RPMI7951 (cell line): Measurements from ENCODE around the gene COG3. TPM values are rescaled to one million over a fixed set of nuclear protein-coding genes. Genes with fewer than 3 reads are reported as not detected.

ENCODE experiments used
- DNase-seq: peaks from one replicate; pipeline ENCODE4 v3.0.0-alpha.2; 2012; ENCODE audit warnings: low read depth
- total RNA-seq: library from RNA; depleted of rRNA; stranded (reverse); fragments of >200 nt; shearing (Covaris generic); gene quantifications from 2 replicates; pipeline ENCODE4 v1.2.3, GENCODE V29; 2014; rRNA removed

The COG3 gene
- total RNA-seq, 1 experiment from 2014 or later = 15.3 TPM

DNA sequence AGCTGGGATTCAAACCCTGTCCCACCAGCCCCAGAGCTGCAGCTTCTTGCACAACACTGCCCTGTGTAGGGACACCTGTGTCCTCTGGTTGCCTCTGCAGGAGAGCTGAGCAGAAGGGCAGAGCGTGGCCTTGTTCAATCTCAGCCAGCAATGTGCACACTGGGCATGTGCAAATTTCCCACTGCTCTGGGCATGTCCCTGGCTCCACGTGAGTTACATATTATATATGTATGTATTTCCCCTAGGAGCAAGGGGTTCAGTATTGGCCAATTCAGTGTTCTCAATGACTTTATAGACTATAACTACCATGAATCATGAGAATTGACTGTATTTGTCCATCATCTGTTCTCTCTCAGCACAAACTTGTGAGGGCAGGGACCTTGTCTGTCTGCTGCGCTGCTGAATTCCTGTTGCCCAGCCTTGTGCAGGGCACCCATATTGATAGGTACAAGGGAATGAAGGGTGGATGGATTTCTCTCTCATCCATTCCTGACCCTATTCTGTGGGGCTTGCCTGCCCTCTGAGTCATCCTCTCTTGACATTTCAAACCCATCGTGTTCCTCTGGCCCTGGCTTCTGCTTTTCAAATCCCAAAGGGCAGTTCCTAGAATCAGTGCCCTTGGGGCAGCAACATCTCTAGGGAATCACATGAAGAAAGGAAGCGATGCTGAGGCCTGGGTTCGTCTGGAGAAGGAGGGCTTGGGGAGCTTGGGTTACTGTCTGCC, 81.1 kb downstream of the COG3 start:
- no peak for DNase-seq

DNA sequence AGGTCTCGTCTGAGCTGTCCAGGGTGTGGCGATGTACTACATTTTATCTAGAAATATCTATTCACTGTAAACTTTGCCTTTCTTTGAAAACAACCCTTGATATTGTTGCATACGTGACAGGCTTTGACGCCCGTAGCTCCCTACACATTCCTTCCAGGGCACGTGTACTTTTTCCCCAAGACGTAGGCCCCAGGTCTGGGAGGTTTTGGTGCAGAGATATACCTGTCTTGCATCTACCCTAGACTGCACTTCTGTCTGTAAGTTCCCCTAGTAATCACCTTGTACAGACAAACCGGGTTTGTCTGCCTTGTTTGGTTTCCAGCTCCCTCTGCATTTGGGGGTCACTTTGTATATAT, 81.6 kb downstream of the COG3 start:
- DNase-seq = no peak

DNA sequence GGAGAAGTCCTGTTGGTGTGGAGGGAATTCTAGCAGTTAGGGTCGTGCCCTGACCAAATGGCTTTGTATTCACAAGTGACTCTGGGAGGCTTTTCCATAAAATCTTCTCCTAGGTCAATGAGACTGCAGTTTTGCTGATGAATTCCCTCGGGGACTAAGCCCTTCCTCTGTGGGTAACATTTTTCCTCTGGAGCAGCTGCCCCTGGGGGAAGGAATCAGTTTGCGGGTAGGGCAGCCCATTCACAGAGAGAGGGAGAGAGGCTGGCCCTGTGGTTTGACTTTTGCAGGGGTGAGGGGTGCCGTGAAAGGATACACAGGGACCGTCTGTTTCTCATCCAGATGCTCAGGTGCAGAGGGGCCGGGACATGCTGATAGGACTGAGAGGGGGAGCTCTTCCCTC, 83.5 kb downstream of the COG3 start:
- peak; percentile 13 for DNase-seq

DNA sequence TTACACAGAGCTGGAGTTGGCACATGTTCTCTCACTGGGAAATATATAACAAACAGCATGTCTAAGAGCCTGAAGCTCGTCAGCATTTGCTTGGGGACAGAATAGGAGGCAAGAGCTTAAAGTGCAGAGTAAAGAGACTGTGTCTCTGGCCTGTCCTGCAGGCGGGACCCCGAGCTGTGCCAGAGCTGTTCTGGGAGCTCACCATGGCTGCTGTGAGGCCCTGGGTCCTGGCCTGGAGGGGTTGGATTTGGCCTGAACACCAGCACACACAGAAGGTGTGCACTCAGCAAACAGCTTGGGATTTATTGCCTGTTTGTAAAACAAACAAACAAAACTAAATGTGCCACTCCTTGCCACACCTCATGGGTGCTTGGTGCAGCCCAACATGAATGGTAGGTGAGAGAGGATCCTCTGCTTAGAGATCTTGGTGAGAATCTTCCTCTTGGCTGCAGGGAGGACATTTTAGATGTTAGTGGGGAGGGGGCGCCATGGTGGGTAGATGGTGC, 89.9 kb downstream of the COG3 start:
- DNase-seq = no peak

DNA sequence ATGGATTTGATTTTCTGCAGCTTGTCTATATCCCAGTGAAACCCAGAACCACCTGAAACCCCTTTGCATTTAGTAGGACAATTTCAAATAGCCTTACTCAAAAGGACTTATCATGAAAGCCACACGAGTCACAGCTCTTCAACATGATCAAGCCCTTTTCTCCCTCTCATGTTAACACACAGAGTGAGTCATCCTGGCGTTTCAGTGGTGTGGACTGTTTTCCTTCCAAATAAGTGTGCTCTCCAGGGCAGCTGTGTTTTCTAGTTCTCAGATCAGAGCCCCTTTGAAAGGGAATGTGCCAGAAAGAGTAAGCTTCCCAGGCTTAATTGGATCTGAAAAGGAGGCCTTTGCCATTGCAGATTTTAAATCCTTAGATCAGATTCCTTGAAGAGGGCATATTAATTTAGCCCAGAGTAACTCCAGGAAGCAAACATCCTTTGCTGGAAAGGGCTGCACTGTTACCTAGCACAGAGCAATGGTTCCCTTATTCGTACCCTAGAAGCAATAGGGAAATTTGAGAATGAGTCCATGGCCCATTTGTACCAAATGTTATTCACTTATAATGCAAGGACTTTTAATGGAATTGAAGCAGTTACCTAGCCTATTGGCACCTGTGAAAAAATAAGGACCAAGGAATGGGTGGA, 99.5 kb downstream of the COG3 start:
- peak; percentile 51 for DNase-seq

DNA sequence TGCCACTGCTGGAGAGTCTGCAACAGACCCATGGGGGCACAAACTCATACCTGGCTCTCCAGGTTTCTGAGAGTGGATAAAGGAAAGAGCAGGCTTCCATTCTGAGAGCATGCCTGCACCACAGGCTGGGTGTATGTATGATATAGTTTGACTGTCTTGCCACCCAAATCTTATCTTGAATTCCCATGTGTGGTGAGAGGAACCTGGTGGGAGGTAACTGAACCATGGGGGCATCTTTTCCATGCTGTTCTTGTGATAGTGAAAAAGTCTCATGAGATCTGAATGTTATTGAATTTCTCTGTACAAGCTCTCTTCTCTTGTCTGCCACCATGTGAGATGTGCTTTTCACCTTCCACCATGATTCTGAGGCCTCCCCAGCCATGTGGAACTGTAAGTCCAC, 100.6 kb downstream of the COG3 start:
- no peak for DNase-seq

DNA sequence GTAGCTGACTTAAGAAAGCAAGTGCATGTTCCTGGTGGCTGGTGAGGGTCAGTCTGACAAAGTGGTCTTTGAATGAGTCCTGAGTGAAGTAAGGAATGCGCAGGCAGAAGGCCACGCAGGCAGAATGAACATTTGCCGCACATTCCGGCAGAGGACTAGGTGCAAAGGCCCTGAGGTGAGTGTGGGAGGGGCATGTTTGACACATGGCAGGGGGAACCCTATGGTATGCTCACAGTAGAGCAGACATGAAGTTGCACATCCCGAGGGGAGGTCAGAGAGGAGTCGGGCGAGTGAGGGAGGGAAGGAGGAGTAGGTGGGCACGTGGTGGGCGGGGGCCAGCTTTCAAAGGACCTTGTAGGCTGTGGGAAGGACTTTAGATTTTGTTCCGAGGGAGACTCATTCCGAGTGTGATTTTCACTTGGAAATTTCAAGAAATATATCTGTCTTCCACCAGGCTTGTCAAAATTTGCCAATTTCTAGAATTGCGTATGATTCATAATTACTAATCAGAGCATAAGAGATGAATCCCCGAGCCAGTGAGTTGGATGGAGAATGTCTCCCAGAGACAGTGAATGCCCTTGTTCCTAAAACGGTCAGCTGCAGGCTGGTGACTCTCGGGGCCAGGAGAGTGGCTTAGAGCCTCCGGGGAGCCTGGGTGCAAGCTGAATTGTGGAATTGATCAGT, 110.5 kb downstream of the COG3 start:
- DNase-seq = peak; percentile 9

DNA sequence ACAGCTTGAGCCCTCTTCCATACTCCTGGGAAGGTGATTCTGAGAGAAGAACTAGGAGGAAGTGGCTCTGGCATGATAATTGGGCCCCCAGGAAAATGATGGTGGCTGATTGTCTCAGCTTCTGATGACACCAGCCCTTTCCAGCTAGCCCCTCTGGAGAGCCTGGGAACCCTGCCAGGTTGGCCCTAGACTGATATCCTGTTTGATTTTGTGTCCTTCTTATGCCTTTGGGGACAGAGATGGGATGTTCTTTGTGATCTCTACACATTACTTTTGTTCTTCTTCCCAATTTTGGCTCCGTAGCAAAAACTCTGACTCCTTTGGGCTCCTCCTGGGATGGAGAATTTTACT, 111.1 kb downstream of the COG3 start:
- no peak for DNase-seq

DNA sequence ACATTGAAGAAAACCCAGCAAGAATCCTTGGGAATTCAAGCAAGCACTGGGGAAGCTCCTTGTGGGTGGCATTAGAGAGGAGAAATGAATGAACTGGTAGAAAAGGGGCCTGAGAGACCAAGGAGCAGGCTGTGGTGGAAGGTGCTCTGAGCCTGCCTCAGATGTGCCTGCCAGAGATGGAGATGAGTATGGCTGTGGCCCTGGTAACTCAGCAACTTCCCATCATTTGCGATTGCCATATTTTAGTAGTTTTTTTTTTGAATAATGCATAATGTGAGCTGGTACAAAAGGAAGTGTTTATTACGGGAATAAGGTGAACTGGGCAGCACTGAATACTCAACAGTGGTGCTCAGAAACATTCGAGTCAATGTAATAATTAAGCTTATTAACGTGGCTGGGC, 111.7 kb downstream of the COG3 start:
- DNase-seq = no peak

DNA sequence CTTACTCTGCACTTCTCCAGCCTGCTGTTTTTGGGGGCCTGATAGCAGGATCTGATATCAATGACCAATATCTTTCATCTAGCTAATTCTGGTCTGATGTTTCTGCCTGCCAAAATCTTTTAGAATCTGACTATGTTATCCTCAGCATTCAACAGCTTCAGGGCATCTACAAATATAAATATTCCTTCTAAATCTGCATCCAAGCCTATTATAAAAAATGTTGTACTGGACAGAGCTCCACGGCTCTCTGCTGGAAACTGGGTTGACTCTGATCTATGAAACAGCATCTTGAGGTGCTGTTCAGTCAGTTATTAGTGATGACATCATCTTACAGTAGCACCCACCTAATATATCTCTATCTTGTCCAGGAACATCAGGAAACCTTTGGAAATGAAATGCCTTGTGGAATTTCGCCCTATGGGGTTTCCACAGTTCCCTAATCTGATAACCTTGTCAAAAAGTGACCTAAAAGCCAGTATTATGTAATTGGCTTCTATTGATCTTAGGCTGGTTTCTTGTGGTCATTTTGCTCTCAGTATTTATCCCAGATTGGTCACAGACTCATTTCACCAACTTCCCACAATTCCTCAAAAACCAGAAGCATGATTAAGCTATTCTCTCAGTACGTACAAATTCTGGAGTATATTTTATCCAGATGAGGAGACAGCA, 117.8 kb downstream of the COG3 start:
- no peak for DNase-seq

DNA sequence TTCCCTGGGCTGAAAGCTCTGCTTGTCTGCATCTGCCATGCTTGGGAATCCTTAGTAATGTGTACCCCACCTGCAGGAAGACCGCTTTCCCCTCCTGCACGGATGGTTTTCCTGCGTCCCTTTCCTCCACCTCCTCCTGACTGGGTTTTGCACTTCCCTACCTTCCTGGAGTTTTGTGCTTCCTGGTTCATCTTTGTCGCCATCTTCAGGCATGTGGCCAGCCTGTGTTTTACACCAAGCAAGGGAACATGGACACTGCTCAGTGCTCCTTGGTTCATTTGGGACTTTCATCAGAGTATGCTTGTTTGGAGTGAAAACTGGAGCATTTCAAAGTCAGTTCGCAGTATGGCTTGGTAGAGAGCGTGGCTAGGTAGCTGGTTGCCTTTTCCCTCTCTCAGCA, 120.1 kb downstream of the COG3 start:
- peak; percentile 17 for DNase-seq

Other genes with a start within 250 kb of the COG3 start
- 1,659 and 1,842 TPM in 2 replicates for gene TPT1, start 123.8 kb upstream of the COG3 start, total RNA-seq
- gene SLC25A30, start 46.6 kb upstream of the COG3 start, total RNA-seq = 5.6 and 6.5 TPM in 2 replicates
- gene ERICH6B, start 150.8 kb downstream of the COG3 start, total RNA-seq = not detected in 2 replicates
- gene CBY2, start 237.4 kb downstream of the COG3 start, total RNA-seq = not detected in 2 replicates